SU-DHL-6 (cell line): Measurements from ENCODE around the gene PRCD.

ENCODE experiments used
- H2AFZ ChIP-seq: fragments of 200-600 bp; sonication (generic); 2 replicates; pipeline ENCODE4 v1.6.1; 2014; ENCODE audit warnings: low read depth, mild to moderate bottlenecking, moderate library complexity, mixed read lengths, antibody characterized with exemption, low read length; ENCODE audit not compliant: severe bottlenecking
- H3F3A ChIP-seq: fragments of 200-600 bp; shearing (Covaris generic); 2 replicates; pipeline ENCODE4 v1.6.0; 2016; ENCODE audit warnings: antibody characterized with exemption, mild to moderate bottlenecking; ENCODE audit not compliant: insufficient read depth
- H3K27ac ChIP-seq: fragments of 200-600 bp; sonication (generic); 2 replicates; pipeline ENCODE4 v1.5.1; 2016; ENCODE audit warnings: low read depth, mild to moderate bottlenecking, low read length, moderate library complexity, mixed read lengths
- H3K27me3 ChIP-seq: fragments of 200-600 bp; sonication (generic), shearing (Covaris generic); 2 replicates; pipeline ENCODE4 v1.6.0; 2014; ENCODE audit warnings: mild to moderate bottlenecking, low read length
- H3K36me3 ChIP-seq: fragments of 200-600 bp; sonication (generic); 2 replicates; pipeline ENCODE4 v1.6.1; 2014; ENCODE audit warnings: mild to moderate bottlenecking, low read length, mixed read lengths
- H3K4me2 ChIP-seq: fragments of 300-600, 200-600 bp; shearing (Covaris generic), sonication (generic); 2 replicates; pipeline ENCODE4 v1.6.0; 2014; ENCODE audit warnings: low read length, low read depth, mild to moderate bottlenecking; ENCODE audit not compliant: poor library complexity, severe bottlenecking
- H3K4me3 ChIP-seq: fragments of 200-600 bp; sonication (generic); 2 replicates; pipeline ENCODE4 v1.5.1; 2014; ENCODE audit warnings: antibody characterized with exemption, low read length, mild to moderate bottlenecking, mixed read lengths; ENCODE audit not compliant: insufficient read depth, poor library complexity, severe bottlenecking
- H3K79me2 ChIP-seq: fragments of 200-600 bp; sonication (generic); 2 replicates; pipeline ENCODE4 v1.6.1; 2014; ENCODE audit warnings: mild to moderate bottlenecking, low read length, moderate library complexity; ENCODE audit not compliant: insufficient read depth
- H3K9ac ChIP-seq: fragments of 200-600 bp; sonication (generic); 2 replicates; pipeline ENCODE4 v1.7.0; 2014; ENCODE audit warnings: mild to moderate bottlenecking, low read length
- H3K9me2 ChIP-seq: fragments of 200-600 bp; sonication (generic); replicated peaks from 2 replicates; pipeline ENCODE4 v1.6.1; 2014; ENCODE audit warnings: low read length; ENCODE audit not compliant: insufficient read depth
- H3K9me3 ChIP-seq: fragments of 200-600 bp; sonication (generic); 2 replicates; pipeline ENCODE4 v1.6.1; 2014; ENCODE audit warnings: low read length, mixed read lengths; ENCODE audit not compliant: insufficient read depth
- H4K20me1 ChIP-seq: fragments of 200-600 bp; sonication (generic); 2 replicates; pipeline ENCODE4 v1.6.1; 2014; ENCODE audit warnings: low read depth, mild to moderate bottlenecking, antibody characterized with exemption, low read length, moderate library complexity, mixed read lengths
- EZH2phosphoT487 ChIP-seq: fragments of 200-600 bp; sonication (generic), shearing (Covaris generic); conservative IDR thresholded peaks from 2 replicates; pipeline ENCODE4 v1.6.1; 2018; ENCODE audit warnings: mild to moderate bottlenecking, antibody characterized with exemption, low read length, moderate library complexity, mixed read lengths
- TF ChIP-seq, protein P1 (sequence below): fragments of 200-600 bp; sonication (generic); IDR thresholded peaks from one replicate; pipeline ENCODE4 v1.5.1; 2017; ENCODE audit warnings: antibody characterized with exemption, mild to moderate bottlenecking, low read length, moderate library complexity; ENCODE audit not compliant: insufficient read depth, poor library complexity, severe bottlenecking

The PRCD gene

DNA sequence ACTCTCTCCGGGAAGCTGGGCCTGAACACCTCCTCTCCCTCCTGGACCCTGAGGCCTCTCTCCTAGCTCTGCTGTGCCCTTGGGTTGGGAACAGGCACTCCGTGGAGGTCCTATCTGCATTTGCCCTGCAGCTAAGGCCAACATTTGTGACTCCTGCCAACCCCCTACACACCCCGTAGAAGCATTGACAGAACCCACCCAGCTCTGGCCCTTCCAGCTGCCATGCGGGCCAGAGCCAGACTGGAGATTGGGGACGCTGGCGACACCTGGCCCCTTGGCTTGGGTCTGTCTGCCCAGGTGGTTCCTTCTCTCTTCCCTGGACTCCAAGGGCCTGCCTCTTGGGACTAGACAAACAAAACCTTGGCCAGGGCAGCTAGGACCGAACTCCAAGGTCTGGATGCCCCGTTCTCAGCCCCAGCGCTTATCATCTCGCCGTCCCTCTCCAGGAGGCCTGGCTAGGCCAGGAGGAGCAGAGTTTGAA, 38.0 kb upstream of the PRCD start:
- Histone ChIP-seq H3K4me2 (peak overlapping the region; percentile 45), H3K4me3 (peak overlapping the region; percentile 95), H2AFZ (peak overlapping the region; percentile 30), H3K79me2 (peaks cover 35% of the 10 kb centered on the region), H4K20me1 (no peaks in the 10 kb centered on the region), H3K9me3 (no peaks in the 10 kb centered on the region), H3K9me2 (no peaks in the 10 kb centered on the region), H3K36me3 (no peaks in the 10 kb centered on the region), H3K27ac (no peak overlapping the region; the same call in 1 of the 2 replicates), H3K9ac (peak overlapping the region; percentile 96), H3F3A (no peaks in the 10 kb centered on the region), H3K27me3 (no peaks in the 10 kb centered on the region)
- TF ChIP-seq, protein P1, sequence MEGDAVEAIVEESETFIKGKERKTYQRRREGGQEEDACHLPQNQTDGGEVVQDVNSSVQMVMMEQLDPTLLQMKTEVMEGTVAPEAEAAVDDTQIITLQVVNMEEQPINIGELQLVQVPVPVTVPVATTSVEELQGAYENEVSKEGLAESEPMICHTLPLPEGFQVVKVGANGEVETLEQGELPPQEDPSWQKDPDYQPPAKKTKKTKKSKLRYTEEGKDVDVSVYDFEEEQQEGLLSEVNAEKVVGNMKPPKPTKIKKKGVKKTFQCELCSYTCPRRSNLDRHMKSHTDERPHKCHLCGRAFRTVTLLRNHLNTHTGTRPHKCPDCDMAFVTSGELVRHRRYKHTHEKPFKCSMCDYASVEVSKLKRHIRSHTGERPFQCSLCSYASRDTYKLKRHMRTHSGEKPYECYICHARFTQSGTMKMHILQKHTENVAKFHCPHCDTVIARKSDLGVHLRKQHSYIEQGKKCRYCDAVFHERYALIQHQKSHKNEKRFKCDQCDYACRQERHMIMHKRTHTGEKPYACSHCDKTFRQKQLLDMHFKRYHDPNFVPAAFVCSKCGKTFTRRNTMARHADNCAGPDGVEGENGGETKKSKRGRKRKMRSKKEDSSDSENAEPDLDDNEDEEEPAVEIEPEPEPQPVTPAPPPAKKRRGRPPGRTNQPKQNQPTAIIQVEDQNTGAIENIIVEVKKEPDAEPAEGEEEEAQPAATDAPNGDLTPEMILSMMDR, result no peak
- no peak for TF ChIP-seq EZH2phosphoT487

DNA sequence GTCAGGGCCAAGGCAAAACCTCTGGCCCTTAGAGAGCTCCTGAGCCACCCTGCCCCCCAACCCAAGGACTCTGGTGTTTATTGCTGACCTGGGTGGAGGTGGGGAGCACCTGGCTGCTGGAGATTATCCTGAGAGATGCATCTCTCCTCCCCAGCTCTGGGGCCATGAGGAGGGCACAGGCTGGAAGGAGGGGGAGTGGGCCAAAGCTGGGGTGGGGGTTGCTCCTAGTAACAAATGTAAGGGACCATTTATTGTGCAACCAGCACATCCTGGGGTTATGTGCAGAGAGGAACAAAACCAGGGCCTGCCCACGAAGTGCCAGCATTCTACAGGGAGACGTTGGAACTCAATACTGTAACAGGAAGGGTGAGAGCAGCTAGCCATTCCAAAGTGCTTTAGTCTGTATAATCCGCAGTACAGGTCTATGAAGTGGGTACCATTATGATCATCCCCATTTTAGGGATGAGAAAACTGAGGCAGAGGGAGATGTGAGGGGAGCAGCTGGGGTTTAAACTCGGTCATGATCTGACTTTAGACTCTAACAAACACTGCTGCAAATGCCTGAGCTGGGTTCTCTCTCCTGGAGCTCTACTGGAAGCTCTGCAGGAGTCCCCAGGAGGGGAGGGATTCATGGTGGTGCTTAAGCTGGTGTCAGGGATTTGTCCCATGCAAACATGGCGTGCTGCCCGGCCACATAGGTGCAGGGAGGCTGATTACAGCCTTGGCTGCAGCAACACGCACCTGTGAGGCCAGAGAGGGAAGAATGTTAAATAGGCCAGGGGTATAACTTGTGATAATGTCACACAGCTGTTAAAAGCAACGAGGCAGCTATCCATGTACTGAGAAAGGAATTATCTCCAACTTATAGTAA, 37.3 kb upstream of the PRCD start:
- Histone ChIP-seq H3K27ac (no peak overlapping the region), H3K4me3 (no peak overlapping the region), H3K9ac (peak overlapping the region; percentile 96; the same call in 1 of the 2 replicates), H3K27me3 (no peaks in the 10 kb centered on the region), H3K9me2 (no peaks in the 10 kb centered on the region), H3K4me2 (no peak overlapping the region), H4K20me1 (no peaks in the 10 kb centered on the region), H3K79me2 (peaks cover 30% of the 10 kb centered on the region), H3K36me3 (no peaks in the 10 kb centered on the region), H2AFZ (no peak overlapping the region), H3K9me3 (no peaks in the 10 kb centered on the region), H3F3A (no peaks in the 10 kb centered on the region)
- TF ChIP-seq, protein P1, result no peak
- no peak for TF ChIP-seq EZH2phosphoT487

DNA sequence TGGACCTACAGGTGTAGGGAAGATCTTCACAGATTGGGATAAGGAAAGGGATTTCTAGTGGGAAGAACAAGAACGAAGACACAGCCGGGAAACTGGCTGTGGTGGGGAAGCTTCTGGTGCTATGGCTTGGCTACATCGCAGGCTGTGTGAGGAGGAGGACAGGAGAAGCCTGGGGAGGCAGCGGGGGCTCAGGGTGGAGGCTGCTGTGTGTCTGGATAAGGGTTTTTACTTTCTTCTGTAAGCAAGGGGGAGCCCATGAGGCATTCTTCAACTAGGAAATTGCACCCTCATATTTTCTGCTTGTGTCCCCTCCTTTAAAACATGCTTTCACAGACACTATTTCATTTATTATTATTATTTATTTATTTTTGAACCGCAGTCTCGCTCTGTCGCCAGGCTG, 35.7 kb upstream of the PRCD start:
- no peak overlapping the region for H3K9ac ChIP-seq
- no peaks in the 10 kb centered on the region for H3K9me2 ChIP-seq
- no peak overlapping the region for H3K27ac ChIP-seq
- no peaks in the 10 kb centered on the region for H3K27me3 ChIP-seq
- TF ChIP-seq, protein P1, result no peak
- TF ChIP-seq EZH2phosphoT487, result no peak
- H3K79me2 ChIP-seq, result peaks cover 20% of the 10 kb centered on the region
- no peaks in the 10 kb centered on the region for H3K9me3 ChIP-seq
- H3K36me3 ChIP-seq, result no peaks in the 10 kb centered on the region
- no peak overlapping the region for H3K4me2 ChIP-seq
- no peaks in the 10 kb centered on the region for H3F3A ChIP-seq
- H4K20me1 ChIP-seq, result no peaks in the 10 kb centered on the region
- no peak overlapping the region for H3K4me3 ChIP-seq
- no peak overlapping the region for H2AFZ ChIP-seq
